HG02571 (cell line): ENCODE measurements around the gene VCY1B.
"Not testable (repeated sequence)": the region's sequence is repeated elsewhere in the genome, so short reads cannot be mapped to it uniquely, and the experiment has no call there.

ENCODE experiments used
- ATAC-seq: cut with Tn5 transposase; IDR thresholded peaks from one replicate; pipeline ENCODE4 v1.9.1; 2021; ENCODE audit warnings: mild to moderate bottlenecking, moderate library complexity; ENCODE audit not compliant: unreplicated experiment

The VCY1B gene

GRCh38 chrY:14055927-14056326 is at the start of gene VCY1B:
Gene VCY1B, plus strand, starts transcription at chrY:14056227. Its CDS starts 63 bp downstream, at chrY:14056290.
- ATAC-seq: not testable (repeated sequence)

GRCh38 chrY:14011916-14012315 is 44.1 kb upstream of the VCY1B start:
- ATAC-seq: not testable (repeated sequence)

GRCh38 chrY:14030395-14030794 is 25.6 kb upstream of the VCY1B start:
- ATAC-seq: not testable (repeated sequence)

- no peak for ATAC-seq
Measured at GRCh38 chrY:14085877-14086276, 29.9 kb downstream of the VCY1B start.
